Measurements from ENCODE around the gene MYO15A.

MYO15A gene

DNA sequence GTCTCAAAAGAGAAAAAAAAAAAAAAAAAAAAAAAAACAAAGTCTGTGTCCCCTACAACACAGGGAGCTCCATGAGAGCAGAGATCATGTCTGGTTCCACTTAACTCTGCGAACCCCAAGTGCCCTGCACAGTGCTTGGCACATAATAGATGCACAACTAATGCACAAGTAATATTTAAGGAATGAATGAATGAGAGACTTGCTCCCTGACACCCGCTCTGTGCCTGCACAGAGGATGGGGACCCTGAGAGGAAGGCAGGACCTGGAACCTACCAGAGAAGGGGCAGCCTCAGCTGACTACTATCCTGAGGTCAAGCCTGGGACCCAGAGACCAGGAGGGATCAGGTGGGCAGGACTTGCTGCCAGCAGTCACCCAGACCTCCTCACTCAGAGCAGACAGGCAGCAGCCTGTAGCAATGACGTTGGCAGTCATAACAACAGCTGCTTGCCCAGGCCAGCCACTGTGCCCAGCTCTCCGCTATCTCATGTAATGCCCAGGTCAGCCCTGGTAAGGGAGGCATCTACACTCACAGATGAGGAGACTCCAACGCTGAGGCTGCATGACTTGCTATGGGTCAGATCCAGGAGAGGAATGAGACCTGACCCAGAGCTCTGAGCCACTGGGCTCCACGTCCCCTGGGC lies 2.9 kb downstream of the MYO15A start:
- Histone ChIP-seq H3K79me2 (no peaks in the 10 kb centered on the region), H3K4me2 (ENCODE audit: low read length) (no peak overlapping the region), H3K27ac (no peak overlapping the region), H3K27me3 (ENCODE audit: control insufficient read depth, insufficient read depth, low read length) (no peaks in the 10 kb centered on the region), H2AFZ (no peak overlapping the region), H3K9me3 (ENCODE audit: control insufficient read depth, low read length) (no peaks in the 10 kb centered on the region), H3K9ac (no peak overlapping the region), H3K4me1 (no peaks in the 10 kb centered on the region), H3K36me3 (ENCODE audit: control insufficient read depth, insufficient read depth, low read length) (no peaks in the 10 kb centered on the region), H3K4me3 (ENCODE audit: low read depth, low read length) (no peak overlapping the region)
- TF ChIP-seq CTCF (IDR thresholded peaks at IDR 0.05): no peak

- Histone ChIP-seq H3K9ac (no peak overlapping the region), H3K4me1 (no peaks in the 10 kb centered on the region), H3K4me2 (ENCODE audit: low read length) (no peak overlapping the region), H3K4me3 (ENCODE audit: low read depth, low read length) (no peak overlapping the region), H3K27me3 (ENCODE audit: control insufficient read depth, insufficient read depth, low read length) (no peaks in the 10 kb centered on the region), H2AFZ (no peak overlapping the region), H3K79me2 (no peaks in the 10 kb centered on the region), H3K27ac (no peak overlapping the region), H3K36me3 (ENCODE audit: control insufficient read depth, insufficient read depth, low read length) (no peaks in the 10 kb centered on the region), H3K9me3 (ENCODE audit: control insufficient read depth, low read length) (no peaks in the 10 kb centered on the region)
- no peak for TF ChIP-seq CTCF (IDR thresholded peaks at IDR 0.05)
These were observed 7.0 kb downstream of the MYO15A start for GRCh38 chr17:18115517-18115916.

GRCh38 chr17:18116078-18116477 lies 7.5 kb downstream of the MYO15A start:
- H3K4me3 ChIP-seq (ENCODE audit: low read depth, low read length): no peak overlapping the region
- no peaks in the 10 kb centered on the region for H3K9me3 ChIP-seq (ENCODE audit: control insufficient read depth, low read length)
- no peaks in the 10 kb centered on the region for H3K79me2 ChIP-seq
- H3K36me3 ChIP-seq (ENCODE audit: control insufficient read depth, insufficient read depth, low read length): no peaks in the 10 kb centered on the region
- no peak overlapping the region for H3K27ac ChIP-seq
- H3K27me3 ChIP-seq (ENCODE audit: control insufficient read depth, insufficient read depth, low read length): no peaks in the 10 kb centered on the region
- H3K4me1 ChIP-seq: no peaks in the 10 kb centered on the region
- H3K9ac ChIP-seq: no peak overlapping the region
- no peak overlapping the region for H3K4me2 ChIP-seq (ENCODE audit: low read length)
- no peak for TF ChIP-seq CTCF (IDR thresholded peaks at IDR 0.05)
- no peak overlapping the region for H2AFZ ChIP-seq

DNA sequence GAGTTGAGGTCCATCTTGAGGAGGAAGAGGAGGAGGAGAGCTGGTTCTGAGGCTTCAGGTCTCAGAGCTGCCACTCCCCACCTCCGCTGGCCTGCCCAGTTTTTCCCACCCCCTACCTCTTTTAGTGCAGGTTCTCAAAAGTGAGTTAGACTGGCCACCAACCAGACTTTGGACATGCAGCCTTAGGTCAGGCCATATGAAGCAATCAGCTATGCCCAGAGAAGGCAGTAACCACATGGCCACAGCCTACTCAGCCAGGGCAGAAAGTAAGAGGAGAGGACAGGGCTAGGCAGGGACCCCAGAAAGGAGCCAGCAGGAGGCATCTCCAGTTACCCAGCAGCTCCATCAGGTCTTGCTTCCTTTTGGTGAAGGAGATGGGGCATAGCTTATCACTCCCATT lies 9.0 kb downstream of the MYO15A start:
- H3K36me3 ChIP-seq (ENCODE audit: control insufficient read depth, insufficient read depth, low read length): no peaks in the 10 kb centered on the region
- no peaks in the 10 kb centered on the region for H3K4me1 ChIP-seq
- no peak for TF ChIP-seq CTCF (IDR thresholded peaks at IDR 0.05)
- no peak overlapping the region for H3K27ac ChIP-seq
- H3K4me2 ChIP-seq (ENCODE audit: low read length): no peak overlapping the region
- no peaks in the 10 kb centered on the region for H3K79me2 ChIP-seq
- no peak overlapping the region for H2AFZ ChIP-seq
- H3K27me3 ChIP-seq (ENCODE audit: control insufficient read depth, insufficient read depth, low read length): no peaks in the 10 kb centered on the region
- no peak overlapping the region for H3K9ac ChIP-seq
- no peaks in the 10 kb centered on the region for H3K9me3 ChIP-seq (ENCODE audit: control insufficient read depth, low read length)
- H3K4me3 ChIP-seq (ENCODE audit: low read depth, low read length): no peak overlapping the region
